ENCODE results near the gene MYT1.

Gene MYT1

GRCh38 chr20:64188682-64189529 lies 24.7 kb downstream of the MYT1 start:
- no peak for DNase-seq (ENCODE audit: extremely low read depth in 1 of 2, low read depth in 1 of 2)

- no peak for DNase-seq (ENCODE audit: extremely low read depth in 1 of 2, low read depth in 1 of 2)
These were observed 25.3 kb downstream of the MYT1 start for GRCh38 chr20:64189530-64189966.

- no peak for DNase-seq (ENCODE audit: extremely low read depth in 1 of 2, low read depth in 1 of 2)
These were observed 25.7 kb downstream of the MYT1 start for GRCh38 chr20:64189986-64190385.

- no peak for DNase-seq (ENCODE audit: extremely low read depth in 1 of 2, low read depth in 1 of 2)
These were observed 26.8 kb downstream of the MYT1 start for GRCh38 chr20:64191002-64191401.

GRCh38 chr20:64192406-64192805 lies 28.2 kb downstream of the MYT1 start:
- DNase-seq (ENCODE audit: extremely low read depth in 1 of 2, low read depth in 1 of 2), result no peak

- DNase-seq (ENCODE audit: extremely low read depth in 1 of 2, low read depth in 1 of 2), result no peak
These were observed 28.8 kb downstream of the MYT1 start for GRCh38 chr20:64193058-64193457.

- DNase-seq (ENCODE audit: extremely low read depth in 1 of 2, low read depth in 1 of 2), result no peak
These were observed 30.0 kb downstream of the MYT1 start for GRCh38 chr20:64194269-64194668.

GRCh38 chr20:64196309-64196708 lies 32.1 kb downstream of the MYT1 start:
- no peak for DNase-seq (ENCODE audit: extremely low read depth in 1 of 2, low read depth in 1 of 2)

- no peak for DNase-seq (ENCODE audit: extremely low read depth in 1 of 2, low read depth in 1 of 2)
These were observed 32.6 kb downstream of the MYT1 start for GRCh38 chr20:64196847-64197306.

- no peak for DNase-seq (ENCODE audit: extremely low read depth in 1 of 2, low read depth in 1 of 2)
These were observed 34.1 kb downstream of the MYT1 start for GRCh38 chr20:64198347-64198746.

- DNase-seq (ENCODE audit: extremely low read depth in 1 of 2, low read depth in 1 of 2), result no peak
These were observed 35.1 kb downstream of the MYT1 start for GRCh38 chr20:64199395-64199794.

GRCh38 chr20:64200740-64201139 lies 36.5 kb downstream of the MYT1 start:
- no peak for DNase-seq (ENCODE audit: extremely low read depth in 1 of 2, low read depth in 1 of 2)

GRCh38 chr20:64201653-64202052 lies 37.4 kb downstream of the MYT1 start:
- no peak for DNase-seq (ENCODE audit: extremely low read depth in 1 of 2, low read depth in 1 of 2)

GRCh38 chr20:64203037-64203777 lies 39.0 kb downstream of the MYT1 start:
- no peak for DNase-seq (ENCODE audit: extremely low read depth in 1 of 2, low read depth in 1 of 2)

GRCh38 chr20:64205611-64206026 lies 41.4 kb downstream of the MYT1 start:
- no peak for DNase-seq (ENCODE audit: extremely low read depth in 1 of 2, low read depth in 1 of 2)

- DNase-seq (ENCODE audit: extremely low read depth in 1 of 2, low read depth in 1 of 2), result no peak
These were observed 42.4 kb downstream of the MYT1 start for GRCh38 chr20:64206614-64207013.

- no peak for DNase-seq (ENCODE audit: extremely low read depth in 1 of 2, low read depth in 1 of 2)
These were observed 43.7 kb downstream of the MYT1 start for GRCh38 chr20:64207641-64208590.

- no peak for DNase-seq (ENCODE audit: extremely low read depth in 1 of 2, low read depth in 1 of 2)
These were observed 44.9 kb downstream of the MYT1 start for GRCh38 chr20:64209148-64209547.

GRCh38 chr20:64210656-64211369 lies 46.6 kb downstream of the MYT1 start:
- DNase-seq (ENCODE audit: extremely low read depth in 1 of 2, low read depth in 1 of 2), result no peak

All from stimulated activated CD8-positive, alpha-beta memory T cell treated with anti-CD3 and anti-CD28 coated beads, Interleukin-7, amount 100 ng/mL, for 48 hours (primary cell).